Measurements from ENCODE around the gene CAMK1D.

DNA sequence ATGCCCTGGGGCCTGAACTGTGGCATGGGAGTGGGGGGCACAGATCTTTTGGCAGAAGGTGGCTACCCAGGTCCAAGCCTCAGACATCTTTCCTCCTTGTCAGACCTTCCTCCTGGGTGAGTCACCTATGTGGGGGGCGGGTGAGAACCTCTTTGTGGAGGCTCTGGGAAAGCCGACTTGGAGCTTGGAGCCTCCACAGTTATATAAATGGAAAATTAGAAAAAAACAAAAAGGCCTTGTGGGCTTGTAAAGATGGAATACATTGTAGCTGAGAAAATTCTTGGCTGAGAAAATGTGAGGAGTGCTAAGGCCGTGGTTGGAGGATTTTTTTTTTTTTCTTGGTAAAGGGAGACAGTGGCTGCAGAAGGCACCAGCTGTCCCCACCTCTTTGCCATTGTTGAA, 359.7 kb downstream of the CAMK1D start:
- TF ChIP-seq, protein P1, sequence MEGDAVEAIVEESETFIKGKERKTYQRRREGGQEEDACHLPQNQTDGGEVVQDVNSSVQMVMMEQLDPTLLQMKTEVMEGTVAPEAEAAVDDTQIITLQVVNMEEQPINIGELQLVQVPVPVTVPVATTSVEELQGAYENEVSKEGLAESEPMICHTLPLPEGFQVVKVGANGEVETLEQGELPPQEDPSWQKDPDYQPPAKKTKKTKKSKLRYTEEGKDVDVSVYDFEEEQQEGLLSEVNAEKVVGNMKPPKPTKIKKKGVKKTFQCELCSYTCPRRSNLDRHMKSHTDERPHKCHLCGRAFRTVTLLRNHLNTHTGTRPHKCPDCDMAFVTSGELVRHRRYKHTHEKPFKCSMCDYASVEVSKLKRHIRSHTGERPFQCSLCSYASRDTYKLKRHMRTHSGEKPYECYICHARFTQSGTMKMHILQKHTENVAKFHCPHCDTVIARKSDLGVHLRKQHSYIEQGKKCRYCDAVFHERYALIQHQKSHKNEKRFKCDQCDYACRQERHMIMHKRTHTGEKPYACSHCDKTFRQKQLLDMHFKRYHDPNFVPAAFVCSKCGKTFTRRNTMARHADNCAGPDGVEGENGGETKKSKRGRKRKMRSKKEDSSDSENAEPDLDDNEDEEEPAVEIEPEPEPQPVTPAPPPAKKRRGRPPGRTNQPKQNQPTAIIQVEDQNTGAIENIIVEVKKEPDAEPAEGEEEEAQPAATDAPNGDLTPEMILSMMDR (IDR thresholded peaks at IDR 0.05): no peak
- no peak for TF ChIP-seq POLR2A (IDR thresholded peaks at IDR 0.05)
- TF ChIP-seq POLR2AphosphoS5 (IDR thresholded peaks at IDR 0.05): no peak
